Stomach smooth muscle (tissue), 2 donors: ENCODE results near the gene STK36.
"Not testable (repeated sequence)": the region's sequence is repeated elsewhere in the genome, so short reads cannot be mapped to it uniquely, and the experiment has no call there.

Experiments used
- H3K27ac ChIP-seq: one replicate; pipeline ENCODE4 v1.7.0; 2013; ENCODE audit warnings: mild to moderate bottlenecking, low read length, inconsistent platforms
- H3K27me3 ChIP-seq, 2 donors: one replicate each; pipeline ENCODE4 v1.7.0; 2013; ENCODE audit warnings: low read length in 2 of 2; ENCODE audit not compliant: insufficient read depth in 2 of 2, control insufficient read depth in 1 of 2
- H3K36me3 ChIP-seq, 2 donors: one replicate each; pipeline ENCODE4 v1.7.0; 2013; ENCODE audit warnings: low read length in 2 of 2; ENCODE audit not compliant: control insufficient read depth in 2 of 2, insufficient read depth in 2 of 2
- H3K4me1 ChIP-seq: one replicate; pipeline ENCODE4 v1.7.0; 2013; ENCODE audit warnings: low read length; ENCODE audit not compliant: control insufficient read depth, insufficient read depth
- H3K4me3 ChIP-seq, 2 donors: one replicate each; pipeline ENCODE4 v1.7.0; 2013; ENCODE audit warnings: low read length in 2 of 2
- H3K9ac ChIP-seq, 2 donors: one replicate each; pipeline ENCODE4 v1.7.0; 2013; ENCODE audit warnings: low read length in 2 of 2, mild to moderate bottlenecking in 1 of 2
- H3K9me3 ChIP-seq, 2 donors: one replicate each; pipeline ENCODE4 v1.7.0; 2013; ENCODE audit warnings: low read length in 2 of 2; ENCODE audit not compliant: control insufficient read depth in 2 of 2
- donor health status: healthy.
- donor health status: Pancreatic carcinoma.

Gene STK36

GRCh38 chr2:218662377-218662776, 9.5 kb upstream of the STK36 start:
- H3K36me3 ChIP-seq = peaks cover 41 to 46% of the 10 kb centered on the region in 2 donors
- no peaks in the 10 kb centered on the region for H3K27me3 ChIP-seq
- H3K27ac ChIP-seq = no peak overlapping the region

GRCh38 chr2:218662827-218663226, 9.1 kb upstream of the STK36 start:
- peaks cover 21% of the 10 kb centered on the region for H3K4me1 ChIP-seq
- H3K4me3 ChIP-seq = no peak overlapping the region
- H3K27me3 ChIP-seq = no peaks in the 10 kb centered on the region
- no peaks in the 10 kb centered on the region for H3K9me3 ChIP-seq
- H3K27ac ChIP-seq = no peak overlapping the region
- H3K9ac ChIP-seq = no peak overlapping the region
- peaks cover 45 to 51% of the 10 kb centered on the region in 2 donors for H3K36me3 ChIP-seq

More at GRCh38 chr2:218662377-218662776, 9.5 kb upstream of the STK36 start:
- no peak overlapping the region for H3K4me3 ChIP-seq
- no peak overlapping the region for H3K9ac ChIP-seq
- no peaks in the 10 kb centered on the region for H3K9me3 ChIP-seq
- H3K4me1 ChIP-seq = peaks cover 21% of the 10 kb centered on the region

GRCh38 chr2:218663901-218664300, 8.0 kb upstream of the STK36 start:
- Histone ChIP-seq H3K36me3 (peaks cover 46 to 59% of the 10 kb centered on the region in 2 donors), H3K4me1 (peaks cover 14% of the 10 kb centered on the region), H3K27me3 (no peaks in the 10 kb centered on the region), H3K9ac (no peak overlapping the region), H3K27ac (no peak overlapping the region), H3K4me3 (no peak overlapping the region), H3K9me3 (no peaks in the 10 kb centered on the region)

GRCh38 chr2:218664653-218665052, 7.2 kb upstream of the STK36 start:
- H3K9ac ChIP-seq = no peak overlapping the region
- no peaks in the 10 kb centered on the region for H3K9me3 ChIP-seq
- H3K4me1 ChIP-seq = peaks cover 11% of the 10 kb centered on the region
- H3K36me3 ChIP-seq = peaks cover 46 to 59% of the 10 kb centered on the region in 2 donors
- H3K27me3 ChIP-seq = no peaks in the 10 kb centered on the region
- no peak overlapping the region for H3K4me3 ChIP-seq
- H3K27ac ChIP-seq = no peak overlapping the region

- Histone ChIP-seq H3K27ac (peak overlapping the region; percentile 79), H3K36me3 (peaks cover 5 to 24% of the 10 kb centered on the region in 2 donors), H3K9me3 (no peaks in the 10 kb centered on the region), H3K9ac (peak overlapping the region; percentile 87 to 89), H3K4me1 (peaks cover 18% of the 10 kb centered on the region), H3K27me3 (no peaks in the 10 kb centered on the region), H3K4me3 (peak overlapping the region; percentile 93 to 96)
Observed at GRCh38 chr2:218671097-218671653, 711 bp upstream of the STK36 start.

- H3K9ac ChIP-seq = no peak overlapping the region
- H3K4me3 ChIP-seq = no peak overlapping the region
- no peaks in the 10 kb centered on the region for H3K9me3 ChIP-seq
- H3K4me1 ChIP-seq = no peaks in the 10 kb centered on the region
- peaks cover 0 to 23% of the 10 kb centered on the region in 2 donors for H3K36me3 ChIP-seq
- no peaks in the 10 kb centered on the region for H3K27me3 ChIP-seq
- no peak overlapping the region for H3K27ac ChIP-seq
Observed at GRCh38 chr2:218679119-218679518, 7.2 kb downstream of the STK36 start.

GRCh38 chr2:218680061-218680460, 8.2 kb downstream of the STK36 start:
- no peaks in the 10 kb centered on the region for H3K4me1 ChIP-seq
- H3K9ac ChIP-seq = no peak overlapping the region
- no peaks in the 10 kb centered on the region for H3K27me3 ChIP-seq
- H3K27ac ChIP-seq = no peak overlapping the region
- H3K9me3 ChIP-seq = no peaks in the 10 kb centered on the region
- H3K4me3 ChIP-seq = no peak overlapping the region
- peaks cover 0 to 26% of the 10 kb centered on the region in 2 donors for H3K36me3 ChIP-seq

- not testable (repeated sequence) for H3K27ac ChIP-seq, H3K27me3 ChIP-seq, H3K9me3 ChIP-seq, H3K4me3 ChIP-seq, H3K4me1 ChIP-seq, H3K9ac ChIP-seq
- peaks cover 10 to 27% of the 10 kb centered on the region in 2 donors for H3K36me3 ChIP-seq
Observed at GRCh38 chr2:218687400-218688060, 15.6 kb downstream of the STK36 start.

GRCh38 chr2:218691234-218691633, 19.3 kb downstream of the STK36 start:
- H3K9ac ChIP-seq = no peak overlapping the region
- no peaks in the 10 kb centered on the region for H3K4me1 ChIP-seq
- H3K27me3 ChIP-seq = no peaks in the 10 kb centered on the region
- H3K27ac ChIP-seq = no peak overlapping the region
- no peaks in the 10 kb centered on the region for H3K9me3 ChIP-seq
- H3K36me3 ChIP-seq = peaks cover 26 to 46% of the 10 kb centered on the region in 2 donors
- no peak overlapping the region for H3K4me3 ChIP-seq

- Histone ChIP-seq H3K27ac (no peak overlapping the region), H3K27me3 (no peaks in the 10 kb centered on the region), H3K36me3 (peaks cover 39 to 61% of the 10 kb centered on the region in 2 donors)
Observed at GRCh38 chr2:218694405-218695145, 22.7 kb downstream of the STK36 start.

More at GRCh38 chr2:218694405-218695145, 22.7 kb downstream of the STK36 start:
- Histone ChIP-seq H3K4me3 (no peak overlapping the region), H3K9me3 (no peaks in the 10 kb centered on the region), H3K9ac (no peak overlapping the region), H3K4me1 (no peaks in the 10 kb centered on the region)
